ENCODE results near the gene PDE6H. TPM values are rescaled to one million over a fixed set of nuclear protein-coding genes. Genes with fewer than 3 reads are reported as not detected.

PDE6H gene
- total and polyA plus RNA-seq, 2 experiments from 2014 or later: not detected

DNA sequence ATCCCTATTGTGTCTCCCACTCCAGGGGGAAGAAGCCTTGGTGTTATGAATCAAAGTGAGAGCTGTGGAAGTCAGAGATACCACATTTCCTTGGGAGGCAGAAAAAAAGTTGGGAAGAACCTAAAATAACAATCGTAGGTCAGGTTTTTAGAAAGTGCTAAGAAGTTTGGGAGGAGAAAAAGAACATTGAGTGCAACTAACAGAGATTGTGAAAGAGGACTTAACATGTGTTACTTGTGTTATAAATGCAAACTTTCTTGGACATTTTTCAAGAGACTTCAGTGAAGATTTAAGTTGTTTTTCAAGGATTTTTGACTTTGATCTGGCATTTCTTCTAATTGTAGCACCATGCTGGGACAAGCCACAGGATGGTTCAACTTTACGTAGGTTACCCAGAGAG is 26.7 kb upstream of the PDE6H start:
- Histone ChIP-seq H3K4me1 (ENCODE audit: low read depth) (peaks cover 26% of the 10 kb centered on the region), H3K36me3 (no peaks in the 10 kb centered on the region), H3K9me3 (ENCODE audit: low read depth) (no peaks in the 10 kb centered on the region), H3K4me3 (no peak overlapping the region), H3K27ac (no peak overlapping the region), H3K27me3 (no peaks in the 10 kb centered on the region)
- peak in 1 of 2 donors; percentile 53 for DNase-seq (ENCODE audit: low read depth in 1 of 2, low spot score in 1 of 2)
- TF ChIP-seq, protein P1, sequence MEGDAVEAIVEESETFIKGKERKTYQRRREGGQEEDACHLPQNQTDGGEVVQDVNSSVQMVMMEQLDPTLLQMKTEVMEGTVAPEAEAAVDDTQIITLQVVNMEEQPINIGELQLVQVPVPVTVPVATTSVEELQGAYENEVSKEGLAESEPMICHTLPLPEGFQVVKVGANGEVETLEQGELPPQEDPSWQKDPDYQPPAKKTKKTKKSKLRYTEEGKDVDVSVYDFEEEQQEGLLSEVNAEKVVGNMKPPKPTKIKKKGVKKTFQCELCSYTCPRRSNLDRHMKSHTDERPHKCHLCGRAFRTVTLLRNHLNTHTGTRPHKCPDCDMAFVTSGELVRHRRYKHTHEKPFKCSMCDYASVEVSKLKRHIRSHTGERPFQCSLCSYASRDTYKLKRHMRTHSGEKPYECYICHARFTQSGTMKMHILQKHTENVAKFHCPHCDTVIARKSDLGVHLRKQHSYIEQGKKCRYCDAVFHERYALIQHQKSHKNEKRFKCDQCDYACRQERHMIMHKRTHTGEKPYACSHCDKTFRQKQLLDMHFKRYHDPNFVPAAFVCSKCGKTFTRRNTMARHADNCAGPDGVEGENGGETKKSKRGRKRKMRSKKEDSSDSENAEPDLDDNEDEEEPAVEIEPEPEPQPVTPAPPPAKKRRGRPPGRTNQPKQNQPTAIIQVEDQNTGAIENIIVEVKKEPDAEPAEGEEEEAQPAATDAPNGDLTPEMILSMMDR (IDR thresholded peaks at IDR 0.05; ENCODE audit: low read depth, low read length): no peak

DNA sequence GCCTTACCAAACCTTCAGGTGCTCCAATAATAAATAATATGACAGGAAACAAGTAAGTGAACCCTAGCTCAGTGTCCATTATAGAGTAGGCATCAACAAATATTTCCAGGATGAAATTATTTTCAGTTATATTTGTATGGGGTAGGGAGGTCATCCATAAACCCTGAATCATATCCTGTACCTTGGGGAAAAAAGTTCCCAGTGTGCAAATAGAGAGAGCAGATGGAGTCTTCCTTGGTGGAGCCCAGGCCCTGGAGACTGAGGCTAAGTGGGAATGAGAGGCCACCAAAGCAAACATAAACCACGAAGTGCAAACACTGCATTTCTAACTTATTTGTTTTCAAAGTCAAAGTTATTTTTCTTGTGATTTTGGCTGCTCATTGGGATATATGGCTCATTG is 26.0 kb upstream of the PDE6H start:
- DNase-seq (ENCODE audit: low read depth in 1 of 2, low spot score in 1 of 2): no peak
- TF ChIP-seq, protein P1 (IDR thresholded peaks at IDR 0.05; ENCODE audit: low read depth, low read length): no peak
- Histone ChIP-seq H3K36me3 (no peaks in the 10 kb centered on the region), H3K27me3 (no peaks in the 10 kb centered on the region), H3K4me3 (no peak overlapping the region), H3K9me3 (ENCODE audit: low read depth) (no peaks in the 10 kb centered on the region), H3K4me1 (ENCODE audit: low read depth) (peaks cover 26% of the 10 kb centered on the region), H3K27ac (no peak overlapping the region)

DNA sequence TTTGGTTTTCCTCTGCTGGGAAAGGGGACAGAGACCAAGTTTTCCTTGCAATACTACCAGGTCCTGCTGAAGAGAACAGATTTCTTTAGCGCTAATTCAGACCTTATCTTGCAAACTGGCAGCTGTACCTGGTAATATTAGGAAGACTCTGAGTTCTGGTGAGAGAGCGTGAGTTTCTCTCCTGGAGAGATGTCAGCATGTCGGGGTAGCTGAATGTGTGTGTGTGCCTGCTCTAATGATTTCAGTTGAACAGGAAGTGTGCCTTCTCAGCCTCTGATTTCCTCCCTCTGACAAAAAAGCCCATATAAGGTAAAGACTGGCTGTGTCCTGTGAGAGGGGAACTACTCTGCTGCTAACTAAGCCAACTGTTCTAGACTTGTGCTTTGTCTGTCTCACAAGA is 24.2 kb upstream of the PDE6H start:
- Histone ChIP-seq H3K9me3 (ENCODE audit: low read depth) (no peaks in the 10 kb centered on the region), H3K4me3 (no peak overlapping the region), H3K27ac (peak overlapping the region; percentile 68), H3K36me3 (no peaks in the 10 kb centered on the region), H3K27me3 (no peaks in the 10 kb centered on the region), H3K4me1 (ENCODE audit: low read depth) (peaks cover 26% of the 10 kb centered on the region)
- DNase-seq (ENCODE audit: low read depth in 1 of 2, low spot score in 1 of 2): peak; percentile 53 to 96
- TF ChIP-seq, protein P1 (IDR thresholded peaks at IDR 0.05; ENCODE audit: low read depth, low read length): no peak

DNA sequence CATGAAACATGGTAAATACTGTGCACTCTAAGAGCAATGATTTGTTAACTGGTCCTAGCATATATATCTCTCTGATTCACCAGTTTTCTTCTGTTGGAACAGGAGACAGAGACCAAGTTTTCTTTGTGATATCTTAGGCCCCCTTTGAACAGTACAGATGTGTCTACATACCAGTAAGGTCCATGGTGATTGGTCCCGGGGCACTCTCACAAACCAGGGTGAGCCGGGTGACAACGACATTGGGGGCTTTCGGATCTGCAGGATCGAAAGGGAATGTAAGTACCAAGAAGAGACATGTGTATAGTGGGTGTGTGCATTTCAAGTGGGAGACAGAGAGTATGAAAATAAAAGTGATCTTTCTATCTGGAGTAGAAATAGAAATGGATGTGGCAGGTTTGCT is 23.2 kb upstream of the PDE6H start:
- Histone ChIP-seq H3K36me3 (no peaks in the 10 kb centered on the region), H3K9me3 (ENCODE audit: low read depth) (no peaks in the 10 kb centered on the region), H3K4me1 (ENCODE audit: low read depth) (peaks cover 26% of the 10 kb centered on the region), H3K27ac (peak overlapping the region; percentile 68), H3K4me3 (no peak overlapping the region), H3K27me3 (no peaks in the 10 kb centered on the region)
- TF ChIP-seq, protein P1 (IDR thresholded peaks at IDR 0.05; ENCODE audit: low read depth, low read length): no peak
- DNase-seq (ENCODE audit: low read depth in 1 of 2, low spot score in 1 of 2): no peak

DNA sequence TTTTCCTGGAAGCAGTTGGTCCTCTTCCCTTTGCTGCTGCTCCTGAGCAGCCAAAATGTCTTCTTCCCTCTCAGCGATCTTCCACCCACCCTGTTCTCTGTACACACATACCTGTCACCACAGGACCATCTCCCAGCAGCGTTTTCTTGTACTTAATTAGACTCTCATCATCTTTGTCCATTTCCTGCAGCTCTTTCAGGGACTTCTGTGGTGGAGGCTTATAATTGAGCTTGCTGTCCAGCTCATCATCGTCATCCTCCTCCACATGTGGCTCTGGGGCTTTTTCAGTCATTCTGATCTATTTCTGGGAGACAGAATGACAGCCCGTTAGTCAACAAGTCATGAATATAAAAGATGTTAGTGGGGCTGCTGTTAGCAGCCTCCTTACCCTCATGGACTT is 22.4 kb upstream of the PDE6H start:
- no peak for DNase-seq (ENCODE audit: low read depth in 1 of 2, low spot score in 1 of 2)
- Histone ChIP-seq H3K36me3 (no peaks in the 10 kb centered on the region), H3K27ac (no peak overlapping the region), H3K9me3 (ENCODE audit: low read depth) (no peaks in the 10 kb centered on the region), H3K4me1 (ENCODE audit: low read depth) (peaks cover 26% of the 10 kb centered on the region), H3K4me3 (no peak overlapping the region), H3K27me3 (no peaks in the 10 kb centered on the region)
- TF ChIP-seq, protein P1 (IDR thresholded peaks at IDR 0.05; ENCODE audit: low read depth, low read length): no peak

All from cardiac muscle cell (in vitro differentiated cells and primary cell).